HTR-8/SVneo (cell line): ENCODE measurements around the gene ZIC2.

Experiments
- DNase-seq: peaks from one replicate; pipeline ENCODE4 v3.0.0; 2011; ENCODE audit warnings: low spot score, mixed read lengths; ENCODE audit not compliant: insufficient read length
- FAIRE-seq: peaks from 2 replicates; lab custom pipeline; 2011; peaks lifted over from hg19 to GRCh38; lab: Jason Lieb, UNC

The ZIC2 gene

DNA sequence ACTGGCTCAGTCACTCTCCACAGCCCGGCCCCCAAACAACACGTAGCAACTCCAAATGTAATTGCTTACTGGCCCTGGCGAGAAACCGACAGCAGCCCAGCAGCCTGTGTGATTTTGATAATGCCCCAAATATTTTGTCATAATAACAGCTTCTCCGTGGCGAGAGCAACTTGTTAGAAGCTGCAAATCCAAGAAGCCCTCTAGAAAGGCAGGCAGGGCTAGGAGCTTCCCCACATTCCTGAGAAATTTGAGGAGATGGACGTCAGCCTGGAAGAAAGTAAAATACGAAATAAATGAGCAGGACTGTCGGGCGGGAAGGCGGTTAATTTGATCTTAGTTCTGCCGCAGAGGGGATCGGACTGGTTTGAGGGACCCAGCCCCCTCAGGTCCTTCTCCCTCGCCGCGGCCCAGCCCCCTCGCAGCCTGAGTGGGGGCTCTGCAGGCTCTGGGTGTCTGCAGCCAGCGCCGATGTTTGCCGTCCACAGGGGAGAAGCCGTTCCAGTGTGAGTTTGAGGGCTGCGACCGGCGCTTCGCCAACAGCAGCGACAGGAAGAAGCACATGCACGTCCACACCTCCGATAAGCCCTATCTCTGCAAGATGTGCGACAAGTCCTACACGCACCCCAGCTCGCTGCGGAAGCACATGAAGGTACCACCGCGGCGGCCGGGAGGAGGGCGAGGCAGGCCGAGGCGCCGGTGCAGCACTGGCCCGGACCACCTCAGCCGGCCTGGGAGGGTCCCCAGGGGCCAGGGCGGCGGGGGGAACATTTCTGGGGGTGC lies 3.1 kb downstream of the ZIC2 start:
- no peak for DNase-seq

DNA sequence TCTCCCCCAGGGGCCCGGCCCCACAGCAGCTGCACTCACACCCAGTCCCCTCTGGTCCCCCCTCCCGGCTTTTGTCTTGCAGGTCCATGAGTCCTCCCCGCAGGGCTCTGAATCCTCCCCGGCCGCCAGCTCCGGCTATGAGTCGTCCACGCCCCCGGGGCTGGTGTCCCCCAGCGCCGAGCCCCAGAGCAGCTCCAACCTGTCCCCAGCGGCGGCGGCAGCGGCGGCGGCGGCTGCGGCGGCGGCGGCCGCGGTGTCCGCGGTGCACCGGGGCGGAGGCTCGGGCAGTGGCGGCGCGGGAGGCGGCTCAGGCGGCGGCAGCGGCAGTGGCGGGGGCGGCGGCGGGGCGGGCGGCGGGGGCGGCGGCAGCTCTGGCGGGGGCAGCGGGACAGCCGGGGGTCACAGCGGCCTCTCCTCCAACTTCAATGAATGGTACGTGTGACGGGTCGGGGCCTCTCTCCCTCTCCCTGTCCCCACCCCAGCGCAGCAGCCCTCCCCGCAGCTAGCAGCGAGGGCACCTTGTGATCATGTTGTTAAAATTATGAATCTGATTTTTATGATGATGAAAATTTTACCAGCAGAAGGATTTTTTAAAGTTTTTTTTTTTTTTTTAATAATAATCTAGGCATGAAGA lies 3.8 kb downstream of the ZIC2 start:
- no peak for DNase-seq

More for the DNA sequence above, 3.1 kb downstream of the ZIC2 start:
- FAIRE-seq: no peak

DNA sequence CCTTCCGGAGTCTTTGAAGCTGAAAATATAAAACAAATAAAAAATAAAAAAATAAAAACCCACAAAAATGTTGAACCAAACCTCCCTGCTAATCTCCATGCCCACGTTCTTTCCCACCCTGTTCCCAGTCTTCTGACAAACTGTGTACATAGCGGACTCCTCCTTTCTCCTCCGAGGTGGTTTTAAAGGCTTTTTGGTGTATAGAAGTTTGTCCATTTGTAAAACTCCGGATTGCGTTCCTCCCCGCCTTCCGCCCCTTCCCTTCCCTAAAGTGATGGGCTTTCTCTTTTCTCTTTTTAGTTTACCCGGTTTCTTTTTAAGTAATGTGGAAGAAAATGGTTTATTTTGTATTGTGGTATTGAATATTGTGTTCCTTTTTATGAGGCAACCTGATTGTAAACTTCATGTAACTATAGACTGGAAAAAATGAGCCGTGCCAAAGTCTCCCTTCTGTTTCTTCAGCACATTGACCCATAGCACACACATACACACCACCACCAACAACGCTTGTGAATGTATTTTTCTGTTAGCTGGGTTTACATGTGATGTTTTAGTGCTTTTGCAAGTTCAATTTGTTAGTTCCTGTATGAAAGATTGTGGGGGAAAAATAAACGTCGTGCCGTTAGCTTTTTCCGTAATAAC lies 4.4 kb downstream of the ZIC2 start:
- FAIRE-seq (no peak), DNase-seq (no peak)

More for the DNA sequence above, 3.8 kb downstream of the ZIC2 start:
- no peak for FAIRE-seq

DNA sequence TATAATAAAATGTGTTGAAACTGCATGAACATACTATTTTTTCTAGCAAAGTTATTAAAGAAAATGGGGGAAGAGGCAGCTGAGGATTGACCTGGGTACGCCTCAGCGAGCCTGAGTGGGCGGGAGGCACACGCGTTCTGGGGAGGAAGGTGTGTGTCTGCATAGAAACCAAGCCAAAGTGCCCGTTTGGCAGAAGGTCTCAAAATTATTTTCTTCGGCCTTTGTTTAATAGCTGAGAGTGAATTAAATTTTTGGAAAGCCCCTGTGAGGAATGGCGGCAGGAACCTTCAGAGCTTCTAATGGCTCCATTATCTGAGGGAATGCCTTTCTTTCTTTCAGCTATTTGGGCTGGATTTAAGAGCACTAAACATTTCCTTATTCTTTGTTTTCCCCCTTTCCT lies 5.2 kb downstream of the ZIC2 start:
- DNase-seq: no peak
- no peak for FAIRE-seq

DNA sequence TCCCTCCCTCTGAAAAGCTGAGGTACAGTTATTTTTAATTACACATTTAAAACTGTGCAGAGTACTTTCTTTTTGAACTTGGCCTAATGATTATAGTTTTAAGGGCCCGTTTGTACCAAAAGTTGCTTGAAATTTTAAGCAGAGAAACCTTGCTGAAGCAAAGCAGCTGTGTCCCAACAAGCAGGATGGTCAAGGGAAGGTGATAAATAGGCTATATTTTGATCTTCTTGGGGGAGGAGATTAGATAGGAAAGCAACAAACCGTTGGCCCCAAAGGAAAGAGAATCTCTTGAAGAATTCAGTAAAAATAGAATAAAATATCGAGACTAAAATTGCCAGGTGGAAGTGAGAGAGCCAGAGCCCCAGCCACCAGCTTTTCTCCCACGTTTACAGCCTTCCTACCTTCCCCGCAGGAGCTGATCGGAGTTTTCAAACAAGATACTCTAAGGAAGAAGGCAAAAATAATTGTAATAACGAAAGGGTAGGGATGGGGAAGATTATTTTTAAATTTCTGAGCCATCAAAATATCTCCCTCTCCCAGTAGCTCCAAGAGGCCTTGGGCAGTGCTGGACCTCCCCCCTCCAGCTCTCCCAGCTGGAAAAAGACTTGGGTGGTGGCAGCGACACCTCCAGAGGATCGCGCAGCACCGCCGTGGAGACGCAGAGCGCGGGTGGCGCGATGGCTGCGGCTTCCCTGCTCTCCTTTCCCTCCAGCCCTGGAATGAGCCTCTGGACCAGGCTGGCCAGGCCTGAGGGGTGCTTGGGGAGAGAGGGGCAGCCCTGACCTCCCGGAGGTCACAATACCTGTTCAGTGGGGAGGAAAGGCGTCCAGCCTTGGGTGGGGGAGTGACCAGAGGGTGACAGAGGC lies 5.8 kb downstream of the ZIC2 start:
- FAIRE-seq (no peak), DNase-seq (no peak)

DNA sequence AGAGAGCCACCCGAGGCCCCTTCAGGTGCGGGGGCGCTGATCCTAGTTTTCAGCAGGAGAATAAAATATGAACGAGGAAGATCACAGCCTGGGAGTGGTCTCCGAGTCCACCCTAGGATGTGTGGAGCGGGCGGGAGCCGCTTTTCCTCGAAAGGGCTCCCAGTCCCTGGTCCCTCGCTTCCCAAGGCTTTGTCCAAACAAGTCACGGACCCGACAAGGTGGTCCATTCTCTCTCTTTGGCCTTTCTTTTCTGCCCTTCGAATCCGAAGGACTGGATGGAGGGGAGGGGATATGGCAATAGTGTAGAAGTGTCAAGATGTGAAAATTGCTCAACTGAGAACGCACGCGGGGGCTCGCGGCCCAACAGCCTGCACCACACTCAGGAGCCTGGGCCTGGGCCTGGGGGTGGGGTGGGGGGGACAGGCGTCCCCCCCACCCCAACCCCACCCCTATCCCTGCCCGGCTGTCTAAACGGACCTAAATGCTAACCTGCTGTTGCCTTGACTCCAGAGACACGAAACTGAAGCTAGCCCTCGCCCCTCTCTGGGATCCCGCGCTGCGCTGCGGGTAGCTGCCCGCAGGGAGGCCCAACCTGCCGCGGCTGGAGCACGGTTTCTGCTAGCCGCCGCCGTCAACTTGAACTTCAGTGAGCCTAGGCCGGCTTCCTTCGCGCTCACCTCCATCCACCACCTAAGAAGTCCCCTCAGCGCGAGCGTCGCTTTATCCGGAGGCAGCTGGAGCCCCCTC lies 7.1 kb downstream of the ZIC2 start:
- no peak for DNase-seq
- no peak for FAIRE-seq

DNA sequence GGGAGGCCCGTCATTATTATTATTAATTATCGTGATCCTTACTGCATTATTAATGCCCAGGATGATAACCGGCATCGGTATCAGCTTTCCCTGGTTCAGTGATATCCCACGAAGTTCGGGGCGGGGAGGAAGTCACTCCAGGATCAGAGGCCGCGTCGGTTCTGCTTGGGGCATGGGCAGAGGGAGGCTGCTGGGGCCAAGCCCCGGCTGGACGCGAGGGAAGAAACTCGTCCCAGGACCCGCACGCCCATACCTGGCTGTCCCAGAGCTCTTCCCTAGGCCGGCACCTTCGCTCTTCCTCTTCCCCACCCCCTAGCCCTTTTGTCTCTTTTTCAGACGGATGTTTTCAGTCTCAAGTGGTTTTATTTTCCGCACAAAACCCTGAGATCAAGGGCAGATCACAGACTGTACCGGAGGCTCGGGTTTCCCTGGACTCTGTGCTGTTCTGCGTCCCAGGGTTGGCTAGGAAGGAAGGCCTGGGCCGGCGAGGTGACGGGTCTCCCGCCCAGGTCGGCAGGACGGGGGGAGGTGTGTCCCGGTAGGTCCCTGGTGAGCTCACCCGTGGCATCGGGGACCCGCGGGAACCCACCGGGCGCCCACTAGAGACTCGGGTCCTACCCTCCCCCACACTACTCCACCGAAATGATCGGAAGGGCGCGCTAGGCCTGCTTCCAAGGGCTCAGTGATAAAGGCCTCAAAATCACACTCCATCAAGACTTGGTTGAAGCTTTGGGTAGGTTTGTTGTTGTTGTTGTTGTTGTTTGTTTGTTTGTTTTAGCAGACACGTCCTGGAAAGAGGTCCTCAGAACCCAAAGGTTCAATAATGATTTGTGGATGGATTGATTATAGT lies 7.9 kb downstream of the ZIC2 start:
- DNase-seq (no peak), FAIRE-seq (no peak)

DNA sequence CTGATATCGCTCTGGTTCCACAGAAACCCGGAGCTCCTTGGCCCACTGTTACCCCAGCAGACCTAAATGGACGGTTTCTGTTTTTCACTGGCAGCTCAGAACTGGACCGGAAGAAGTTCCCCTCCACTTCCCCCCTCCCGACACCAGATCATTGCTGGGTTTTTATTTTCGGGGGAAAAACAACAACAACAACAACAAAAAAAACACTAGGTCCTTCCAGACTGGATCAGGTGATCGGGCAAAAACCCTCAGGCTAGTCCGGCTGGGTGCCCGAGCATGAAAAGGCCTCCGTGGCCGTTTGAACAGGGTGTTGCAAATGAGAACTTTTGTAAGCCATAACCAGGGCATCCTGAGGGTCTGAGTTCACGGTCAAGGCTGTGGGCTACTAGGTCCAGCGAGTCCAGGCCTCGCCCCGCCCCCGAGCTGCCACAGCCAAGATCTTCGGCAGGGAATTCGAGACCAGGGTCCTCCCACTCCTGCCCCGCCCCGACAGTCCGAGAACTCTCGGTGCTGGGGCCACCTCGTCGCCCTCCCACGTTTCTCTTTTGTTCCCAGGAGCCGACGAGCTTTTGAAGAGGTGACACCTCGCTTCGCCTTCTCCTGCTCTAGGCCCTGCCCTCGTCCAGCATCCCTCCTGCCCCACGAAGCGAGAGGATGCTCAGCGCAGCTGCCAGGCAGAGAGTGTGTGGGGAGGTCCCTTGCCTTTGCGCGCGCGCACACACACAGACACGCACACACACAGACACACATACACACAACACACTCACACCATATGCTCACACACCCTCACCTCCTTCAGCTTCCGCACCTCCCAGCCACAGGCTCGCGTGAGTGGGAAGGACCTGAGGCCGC lies 8.8 kb downstream of the ZIC2 start:
- FAIRE-seq (no peak), DNase-seq (no peak)

DNA sequence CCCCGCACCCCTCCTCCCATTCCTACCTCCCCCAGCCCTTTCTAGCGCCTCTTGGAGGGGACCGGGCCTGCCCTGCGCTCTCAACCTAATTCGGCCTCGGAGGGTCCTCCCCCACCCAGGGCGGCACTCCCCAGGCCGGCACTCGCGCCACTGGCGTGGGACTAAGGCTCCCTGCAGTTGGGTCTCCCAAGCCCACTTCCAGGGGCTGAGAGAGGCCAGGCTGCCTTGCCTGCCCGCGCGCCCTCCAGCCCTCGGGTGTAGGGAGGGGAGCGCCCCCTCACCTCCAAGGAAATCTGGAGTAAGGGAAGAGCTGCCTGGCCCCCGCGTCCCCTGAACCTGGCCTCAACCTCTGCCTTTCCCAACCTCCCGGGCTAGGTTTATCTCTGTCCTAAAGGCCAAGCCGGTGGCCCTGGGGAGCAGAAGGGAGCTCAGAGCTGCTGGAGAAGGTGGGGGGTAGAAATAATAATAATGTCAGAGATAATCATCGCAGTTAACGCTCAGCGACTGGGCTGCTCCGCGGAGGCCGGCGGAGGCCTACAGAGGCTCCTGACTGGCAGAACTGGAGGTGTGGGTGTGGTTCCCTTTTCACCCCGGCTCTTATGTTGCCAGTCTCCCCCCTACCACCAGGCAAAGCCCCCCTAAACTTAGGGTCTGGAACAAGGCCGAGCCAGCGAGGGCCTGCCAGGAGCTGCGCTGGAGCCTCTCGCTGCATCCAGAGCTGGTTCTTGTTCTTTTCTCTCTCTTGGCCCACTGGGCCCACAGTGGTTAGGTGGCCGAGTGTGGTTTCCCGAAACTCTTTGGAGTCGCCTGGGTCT lies 9.6 kb downstream of the ZIC2 start:
- FAIRE-seq: no peak
- no peak for DNase-seq

DNA sequence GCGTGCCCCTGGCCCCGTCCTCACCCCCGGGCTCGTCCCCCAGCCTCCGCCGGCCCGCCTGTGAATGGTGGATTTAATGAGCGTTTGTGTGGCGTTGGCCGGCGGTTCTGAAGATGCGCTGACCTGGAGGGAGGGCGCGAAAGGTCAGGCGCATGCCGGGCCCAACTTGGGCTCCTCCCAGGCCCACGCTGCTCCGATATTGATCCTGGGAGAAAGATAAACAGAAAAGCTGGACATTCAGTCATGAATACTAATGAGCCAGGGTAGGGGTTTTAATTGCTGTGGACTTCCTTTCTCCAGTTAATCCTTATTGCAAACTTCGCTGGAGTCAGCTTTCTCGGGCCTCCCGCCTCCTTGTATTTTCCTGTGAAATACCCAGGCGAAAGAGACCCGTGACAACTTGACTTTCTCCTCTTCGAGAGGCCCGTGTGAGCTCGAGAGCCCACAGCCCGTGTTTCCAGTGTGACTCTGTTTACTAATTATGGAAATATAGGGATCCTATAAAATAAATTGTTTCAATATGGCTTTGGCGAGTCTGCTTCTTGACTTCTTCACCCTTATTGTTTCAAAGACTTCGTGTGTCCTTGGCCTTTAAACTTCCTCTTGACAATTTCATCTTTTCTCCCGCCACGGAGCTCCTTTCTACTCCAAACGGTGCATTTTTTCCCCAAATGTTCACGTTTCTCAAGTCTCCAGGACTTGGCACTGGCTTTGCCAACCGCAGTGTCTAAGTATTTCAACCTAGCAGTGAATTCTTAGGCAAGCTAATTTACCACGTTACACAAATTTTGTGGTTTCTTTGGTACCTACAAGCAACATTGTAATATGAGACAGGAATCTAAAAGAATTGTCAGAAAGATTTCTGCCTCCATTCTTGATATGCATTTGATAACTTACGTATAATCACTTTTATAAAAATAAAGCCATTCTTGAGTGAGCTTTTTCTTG lies 10.5 kb downstream of the ZIC2 start:
- DNase-seq: no peak
- FAIRE-seq: no peak

DNA sequence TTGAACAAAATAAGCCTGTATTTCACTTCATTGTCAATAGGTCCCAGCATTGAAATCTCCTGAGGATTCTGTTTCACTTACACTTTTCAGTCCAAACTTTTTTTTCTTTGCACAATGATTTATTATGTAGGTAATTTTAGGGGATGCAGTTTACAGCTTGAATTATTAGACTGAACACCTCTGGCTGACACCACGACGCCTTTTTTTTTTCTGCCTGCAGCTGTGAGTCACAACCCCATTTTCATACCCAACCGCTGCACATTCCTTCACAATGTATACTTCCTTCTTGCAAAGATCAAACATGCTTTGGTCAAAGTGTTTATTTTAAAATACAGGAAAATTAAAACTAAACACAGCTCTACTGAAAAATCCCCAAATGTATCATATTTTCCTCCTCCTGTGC lies 11.4 kb downstream of the ZIC2 start:
- no peak for FAIRE-seq

DNA sequence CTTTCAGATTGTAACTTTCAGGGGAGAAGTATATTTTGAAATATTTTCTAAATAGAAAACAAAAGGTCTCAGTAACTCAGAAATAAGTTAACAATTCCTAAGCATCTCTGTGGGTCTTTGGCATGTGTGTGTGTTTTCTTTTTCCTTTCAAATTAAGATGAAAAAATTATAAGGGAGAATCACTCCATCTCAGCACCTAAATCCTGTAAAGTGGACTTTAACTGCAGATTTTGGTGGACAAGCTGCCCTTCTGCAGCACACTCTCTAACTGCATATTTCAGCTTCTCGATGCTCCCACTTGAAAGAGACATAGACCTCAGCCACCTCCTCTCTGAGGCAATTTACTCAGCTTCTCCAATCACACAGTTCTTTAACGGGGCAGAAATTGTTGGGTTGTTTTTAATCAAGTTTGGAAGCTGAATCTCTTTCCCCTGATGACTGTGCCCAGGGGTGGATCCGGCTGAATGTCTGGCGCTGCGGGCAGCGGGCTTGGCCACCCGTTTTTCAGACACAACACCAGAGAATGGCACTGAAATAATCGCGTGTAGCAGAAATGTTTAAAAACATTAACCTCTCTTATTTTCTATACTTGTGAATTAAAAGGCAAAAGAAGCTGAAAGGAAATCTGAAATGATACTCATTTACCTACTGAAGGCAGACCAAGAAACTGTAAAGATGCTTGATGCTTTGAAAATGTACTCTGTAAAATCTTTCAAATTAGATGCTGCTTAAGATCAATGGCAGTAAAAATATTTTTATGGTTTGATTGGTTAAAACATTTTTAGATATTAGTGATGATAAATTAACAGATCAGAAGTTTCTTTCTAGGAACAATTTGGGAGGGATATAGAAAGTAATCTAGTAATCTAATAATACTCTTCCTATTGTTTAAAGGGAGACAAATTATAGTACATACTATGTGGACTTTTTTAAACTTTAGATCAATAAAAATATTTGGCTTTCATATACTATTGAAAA lies 12.4 kb downstream of the ZIC2 start:
- FAIRE-seq (no peak), DNase-seq (no peak)

More for the DNA sequence above, 11.4 kb downstream of the ZIC2 start:
- DNase-seq: no peak

DNA sequence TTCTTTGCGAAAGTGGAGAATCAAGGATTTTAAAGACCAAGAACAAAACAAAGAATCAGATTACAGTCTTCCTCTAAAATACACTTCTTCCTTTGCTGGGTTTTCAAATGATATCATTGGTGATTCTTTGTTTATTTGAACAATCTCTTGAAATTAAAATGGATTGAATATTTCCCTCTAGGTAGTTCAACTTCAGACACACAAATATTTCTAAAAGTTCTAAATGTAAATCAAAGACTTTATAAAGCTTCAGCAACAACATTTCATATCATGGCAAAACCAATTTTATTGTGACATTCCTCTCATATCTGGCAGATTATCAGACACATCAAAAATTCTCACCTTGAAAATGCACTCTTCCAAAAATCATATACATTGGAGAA lies 13.0 kb downstream of the ZIC2 start:
- FAIRE-seq: no peak
- no peak for DNase-seq

DNA sequence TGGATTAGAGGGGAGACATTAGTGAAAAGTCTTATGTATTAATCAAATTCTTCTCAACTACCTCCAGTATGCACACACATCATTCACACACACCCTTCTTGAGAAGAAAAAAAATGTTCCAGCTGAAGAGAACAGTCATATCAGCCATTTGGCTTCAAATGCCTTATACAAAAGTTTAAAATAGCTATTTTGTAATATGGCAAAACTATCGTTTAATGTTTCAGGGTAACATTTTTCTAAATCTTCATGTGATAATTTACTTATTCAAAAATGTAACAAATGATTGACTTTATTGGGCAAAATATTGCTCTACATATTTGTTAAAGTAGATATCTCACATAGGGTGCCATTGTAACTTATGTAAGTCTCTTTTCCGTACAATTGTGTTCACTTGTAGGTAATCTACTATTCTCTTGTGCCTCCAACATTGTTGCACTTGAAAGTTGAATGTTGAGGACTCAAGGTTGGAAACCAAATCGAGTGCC lies 13.6 kb downstream of the ZIC2 start:
- FAIRE-seq (no peak), DNase-seq (no peak)
